Liver (tissue), 9 donors: ENCODE results near the gene TTC9C. TPM values are rescaled to one million over a fixed set of nuclear protein-coding genes. Genes with fewer than 3 reads are reported as not detected.
"Not testable (repeated sequence)": the region's sequence is repeated elsewhere in the genome, so short reads cannot be mapped to it uniquely, and the experiment has no call there.

Experiments used
- DNase-seq: peaks from one replicate; pipeline ENCODE4 v3.0.0-alpha.2; 2017; ENCODE audit warnings: low spot score
- H3K27ac ChIP-seq, 2 donors: one replicate each; pipeline ENCODE4 v1.7.0; 2013; ENCODE audit warnings: inconsistent platforms in 2 of 2, low read length in 2 of 2, control low read depth in 1 of 2, low read depth in 1 of 2, mild to moderate bottlenecking in 1 of 2
- H3K27me3 ChIP-seq, 4 donors: one replicate each; pipeline versions ENCODE4 v1.6.1 to v1.7.0; 2013; ENCODE audit warnings: low read length in 3 of 4, inconsistent platforms in 1 of 4, mild to moderate bottlenecking in 1 of 4, moderate library complexity in 1 of 4; ENCODE audit not compliant: control insufficient read depth in 4 of 4, insufficient read depth in 4 of 4
- H3K36me3 ChIP-seq, 4 donors: one replicate each; pipeline versions ENCODE4 v1.6.1 to v1.7.0; 2013; ENCODE audit warnings: low read length in 3 of 4, mild to moderate bottlenecking in 3 of 4, low read depth in 1 of 4, moderate library complexity in 1 of 4; ENCODE audit not compliant: control insufficient read depth in 4 of 4, insufficient read depth in 3 of 4
- H3K4me1 ChIP-seq, 4 donors: one replicate each; pipeline versions ENCODE4 v1.6.1 to v1.7.0; 2013; ENCODE audit warnings: low read length in 3 of 4, mild to moderate bottlenecking in 3 of 4, moderate library complexity in 1 of 4; ENCODE audit not compliant: control insufficient read depth in 4 of 4, insufficient read depth in 4 of 4
- H3K4me3 ChIP-seq, 3 donors: one replicate each; pipeline versions ENCODE4 v1.6.1 to v1.7.0; 2013; ENCODE audit warnings: low read length in 3 of 3, control low read depth in 1 of 3, low read depth in 1 of 3, mild to moderate bottlenecking in 1 of 3
- H3K9ac ChIP-seq, 2 donors: one replicate each; pipeline ENCODE4 v1.7.0; 2013; ENCODE audit warnings: low read length in 2 of 2, mild to moderate bottlenecking in 2 of 2, moderate library complexity in 2 of 2, control low read depth in 1 of 2, low read depth in 1 of 2
- H3K9me3 ChIP-seq, 4 donors: one replicate each; pipeline versions ENCODE4 v1.6.1 to v1.7.0; 2013; ENCODE audit warnings: low read length in 3 of 4; ENCODE audit not compliant: control insufficient read depth in 4 of 4
- EGR1 ChIP-seq, 2 donors: IDR thresholded peaks; 2 replicates each; pipeline ENCODE4 v1.6.1; 2016 to 2018; ENCODE audit warnings: antibody characterized with exemption in 2 of 2, low read depth in 2 of 2
- FOXA2 ChIP-seq: IDR thresholded peaks from 2 replicates; pipeline ENCODE4 v1.6.1; 2016; ENCODE audit warnings: antibody characterized with exemption
- GABPA ChIP-seq, 2 donors: IDR thresholded peaks in 1 of 2; conservative IDR thresholded peaks in 1 of 2; 2 replicates each; pipeline ENCODE4 v1.6.1; 2016; ENCODE audit warnings: antibody characterized with exemption in 2 of 2, mild to moderate bottlenecking in 1 of 2, moderate library complexity in 1 of 2
- RXRA ChIP-seq, 2 donors: IDR thresholded peaks; 2 replicates each; pipeline ENCODE4 v1.6.1; 2017 to 2018; ENCODE audit warnings: antibody characterized with exemption in 2 of 2, mild to moderate bottlenecking in 1 of 2
- TAF1 ChIP-seq: conservative IDR thresholded peaks from 2 replicates; pipeline ENCODE4 v1.6.1; 2016; ENCODE audit warnings: antibody characterized with exemption, mild to moderate bottlenecking
- YY1 ChIP-seq: IDR thresholded peaks from 2 replicates; pipeline ENCODE4 v1.6.1; 2016; ENCODE audit warnings: antibody characterized with exemption, mild to moderate bottlenecking
- WGBS: extraction: QIAGEN DNeasy Blood & Tissue Kit; methylation state at CpG from one replicate; pipeline ENCODE4 v1.1.7; 2013; 5-methylcytosine and 5-hydroxymethylcytosine counted together
- polyA plus RNA-seq, 2 donors: library from polyadenylated mRNA; stranded (reverse) in 1 of 2; unstranded in 1 of 2; fragments of 200-250 nt in 1 of 2; fragments of >200 nt in 1 of 2; fragmentation: Nextera tagmentation in 1 of 2; extraction: Ambion mirVana in 1 of 2; gene quantifications; one replicate each; pipeline versions ENCODE4 v1.2.1 to v1.2.3, GENCODE V29; 2013 to 2015
- total RNA-seq, 2 donors: library from RNA; depleted of rRNA; stranded (reverse); fragments of >200 nt; gene quantifications; one replicate each; pipeline ENCODE4 v1.2.3, GENCODE V29; 2014
- TF ChIP-seq, protein P1 (sequence below): IDR thresholded peaks from 2 replicates; pipeline ENCODE4 v1.6.1; 2016; ENCODE audit warnings: antibody characterized with exemption
- TF ChIP-seq, protein P2 (sequence below): fragments of 150-350 bp; IDR thresholded peaks from 2 replicates; pipeline ENCODE4 v1.5.1; 2017; ENCODE audit warnings: improper control_type of control experiment, low read depth, low read length; ENCODE audit not compliant: missing input control
- donor health status: healthy.
- donor health status: healthy.
- donor health status: healthy.
- donor health status: healthy.
- donor health status: healthy.

The TTC9C gene
- total and polyA plus RNA-seq, 4 donors, result 10.0 to 16.1 (median 13.0) TPM

DNA sequence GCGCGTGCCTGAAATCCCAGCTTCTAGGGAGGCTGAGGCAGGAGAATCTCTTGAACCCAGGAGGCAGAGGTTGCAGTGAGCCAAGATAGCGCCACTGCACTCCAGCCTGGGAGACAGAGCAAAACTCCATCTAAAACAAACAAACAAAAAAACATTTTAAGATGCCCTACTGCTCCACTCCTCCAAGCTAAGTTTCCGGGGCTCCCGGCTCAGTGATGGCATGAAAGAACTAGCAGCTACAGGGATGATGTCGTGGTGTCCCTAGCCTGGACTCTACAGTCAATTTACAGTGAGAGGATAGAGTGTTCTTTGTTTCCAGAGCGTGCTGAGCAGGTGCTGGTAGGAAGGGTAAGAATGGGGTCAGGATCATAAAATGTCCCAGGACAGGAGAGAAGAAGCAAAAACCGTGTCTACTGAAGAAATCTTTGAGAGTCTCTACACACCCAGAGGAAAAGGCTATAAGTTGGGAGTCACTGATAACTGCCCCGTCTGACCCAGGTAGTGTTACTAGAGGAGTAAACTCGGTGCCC lies 26.9 kb downstream of the TTC9C start:
- Histone ChIP-seq H3K4me1 (peaks cover 4 to 12% (median 9%) of the 10 kb centered on the region in 4 donors), H3K9ac (no peak overlapping the region), H3K27ac (no peak overlapping the region), H3K27me3 (no peaks in the 10 kb centered on the region), H3K9me3 (no peaks in the 10 kb centered on the region), H3K4me3 (no peak overlapping the region), H3K36me3 (peaks cover 0 to 8% (median 4%) of the 10 kb centered on the region in 4 donors)
- TF ChIP-seq YY1, result no peak
- TF ChIP-seq, protein P1, sequence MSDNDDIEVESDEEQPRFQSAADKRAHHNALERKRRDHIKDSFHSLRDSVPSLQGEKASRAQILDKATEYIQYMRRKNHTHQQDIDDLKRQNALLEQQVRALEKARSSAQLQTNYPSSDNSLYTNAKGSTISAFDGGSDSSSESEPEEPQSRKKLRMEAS, result no peak
- TF ChIP-seq GABPA (IDR thresholded peaks at IDR 0.05 in 1 of 2, conservative IDR thresholded peaks at IDR 0.05 in 1 of 2), result no peak
- TF ChIP-seq, protein P2, sequence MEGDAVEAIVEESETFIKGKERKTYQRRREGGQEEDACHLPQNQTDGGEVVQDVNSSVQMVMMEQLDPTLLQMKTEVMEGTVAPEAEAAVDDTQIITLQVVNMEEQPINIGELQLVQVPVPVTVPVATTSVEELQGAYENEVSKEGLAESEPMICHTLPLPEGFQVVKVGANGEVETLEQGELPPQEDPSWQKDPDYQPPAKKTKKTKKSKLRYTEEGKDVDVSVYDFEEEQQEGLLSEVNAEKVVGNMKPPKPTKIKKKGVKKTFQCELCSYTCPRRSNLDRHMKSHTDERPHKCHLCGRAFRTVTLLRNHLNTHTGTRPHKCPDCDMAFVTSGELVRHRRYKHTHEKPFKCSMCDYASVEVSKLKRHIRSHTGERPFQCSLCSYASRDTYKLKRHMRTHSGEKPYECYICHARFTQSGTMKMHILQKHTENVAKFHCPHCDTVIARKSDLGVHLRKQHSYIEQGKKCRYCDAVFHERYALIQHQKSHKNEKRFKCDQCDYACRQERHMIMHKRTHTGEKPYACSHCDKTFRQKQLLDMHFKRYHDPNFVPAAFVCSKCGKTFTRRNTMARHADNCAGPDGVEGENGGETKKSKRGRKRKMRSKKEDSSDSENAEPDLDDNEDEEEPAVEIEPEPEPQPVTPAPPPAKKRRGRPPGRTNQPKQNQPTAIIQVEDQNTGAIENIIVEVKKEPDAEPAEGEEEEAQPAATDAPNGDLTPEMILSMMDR, result no peak
- TF ChIP-seq FOXA2, result no peak
- DNase-seq, result no peak
- WGBS, result 83% methylated on average over 10 of the region's 10 CpGs

DNA sequence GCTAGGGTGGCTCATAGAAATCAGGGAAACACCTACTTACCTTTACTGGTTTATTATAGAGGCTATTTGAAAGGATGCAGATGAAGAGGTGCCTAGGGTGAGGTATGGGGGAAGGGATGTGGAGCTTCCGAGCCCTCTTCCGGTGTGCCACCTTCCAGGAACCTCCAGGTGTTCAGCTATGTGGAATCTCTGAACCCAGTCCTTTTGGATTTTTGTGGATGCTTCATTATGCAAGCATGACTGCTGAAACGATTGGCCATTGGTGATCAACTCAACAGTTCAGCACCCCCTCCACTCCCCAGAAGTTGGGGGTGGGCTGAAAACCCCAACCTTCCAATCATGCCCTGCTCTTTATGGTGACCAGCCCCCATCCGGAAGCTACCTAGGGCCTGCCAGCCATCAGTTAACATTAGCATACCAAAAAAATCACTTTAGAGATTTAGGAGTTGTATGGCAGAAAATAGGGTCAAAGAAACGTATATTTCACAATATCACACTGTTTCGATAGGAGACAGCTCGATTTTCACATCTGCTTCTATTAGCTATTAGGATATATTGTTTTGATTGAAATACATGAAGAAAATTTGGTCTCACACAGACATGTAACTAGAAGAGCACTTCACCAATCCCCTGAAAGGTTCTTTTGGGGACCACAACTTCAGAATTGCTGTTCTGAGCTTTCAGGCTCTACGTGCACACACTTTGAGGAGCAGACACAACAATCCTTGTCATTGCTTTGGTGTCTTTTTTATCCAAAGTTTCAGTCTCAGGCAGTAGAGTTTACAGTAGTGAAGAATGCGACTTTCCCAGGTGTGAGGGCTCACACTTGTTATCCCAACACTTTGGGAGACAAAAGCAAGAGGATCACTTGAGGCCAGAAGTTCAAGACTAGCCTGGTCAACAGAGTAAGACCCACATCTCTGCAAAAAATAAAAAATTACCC lies 29.8 kb downstream of the TTC9C start:
- Histone ChIP-seq H3K9me3 (no peaks in the 10 kb centered on the region), H3K9ac (no peak overlapping the region), H3K27ac (no peak overlapping the region), H3K4me3 (no peak overlapping the region), H3K36me3 (no peaks in the 10 kb centered on the region), H3K4me1 (peaks cover 3 to 21% (median 18%) of the 10 kb centered on the region in 4 donors), H3K27me3 (no peaks in the 10 kb centered on the region)
- no peak for DNase-seq
- no peak for TF ChIP-seq EGR1 (IDR thresholded peaks at IDR 0.05; ENCODE audit: low read depth in 2 of 2)
- TF ChIP-seq RXRA (IDR thresholded peaks at IDR 0.05), result no peak
- no peak for TF ChIP-seq TAF1
- TF ChIP-seq, protein P2, result no peak
- 77% methylated on average over 9 of the region's 9 CpGs for WGBS

DNA sequence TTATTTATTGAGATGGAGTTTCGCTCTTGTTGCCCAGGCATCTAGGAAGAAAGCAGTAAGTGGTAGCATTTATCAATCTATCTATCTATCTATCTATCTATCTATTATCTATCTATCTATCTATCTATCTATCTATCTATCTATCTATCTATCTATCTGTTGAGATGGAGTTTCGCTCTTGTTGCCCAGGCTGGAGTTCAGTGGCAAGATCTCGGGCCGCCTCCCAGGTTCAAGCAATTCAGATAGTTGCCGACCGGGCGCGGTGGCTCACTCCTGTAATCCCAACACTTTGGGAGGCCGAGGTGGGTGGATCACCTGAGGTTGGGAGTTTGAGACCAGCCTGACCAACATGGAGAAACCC lies 32.6 kb downstream of the TTC9C start:
- not testable (repeated sequence) for DNase-seq, H3K36me3 ChIP-seq, H3K27ac ChIP-seq, H3K9ac ChIP-seq, H3K27me3 ChIP-seq, H3K9me3 ChIP-seq
- WGBS, result 35% methylated on average over 9 of the region's 9 CpGs
- Histone ChIP-seq H3K4me1 (peaks cover 0 to 14% (median 12%) of the 10 kb centered on the region in 4 donors), H3K4me3 (peak overlapping the region in 1 of 3 donors; percentile 14)
